OCI-LY7 (cell line): ENCODE measurements around the gene LDLRAD4. TPM values are rescaled to one million over a fixed set of nuclear protein-coding genes. Genes with fewer than 3 reads are reported as not detected.

ENCODE experiments used
- BruUV-seq: library from RNA; stranded (reverse); fragments of 400-500 nt; replicated peaks from 2 replicates; lab custom pipeline; 2021; lab: Mats Ljungman, UMichigan
- CTCF ChIA-PET: fragments of 300-600 bp; sonication (Branson Sonifier 250); formaldehyde crosslinking; loops from one replicate; lab custom pipeline; 2022; ENCODE audit warnings: antibody characterized with exemption; ENCODE audit not compliant: unreplicated experiment; lab: Charles Lee
- POLR2A ChIA-PET: fragments of 300-600 bp; sonication (Branson Sonifier 250); formaldehyde crosslinking; loops from one replicate; lab custom pipeline; 2022; ENCODE audit warnings: antibody characterized with exemption; lab: Charles Lee
- DNase-seq: peaks from one replicate; pipeline ENCODE4 v3.0.0-alpha.2; 2015; ENCODE audit warnings: low spot score
- H2AFZ ChIP-seq: fragments of 200-600 bp; sonication (generic), shearing (Covaris generic); 2 replicates; pipeline ENCODE4 v1.6.1; 2014; ENCODE audit warnings: mild to moderate bottlenecking, antibody characterized with exemption, low read length, moderate library complexity
- H3K27ac ChIP-seq: fragments of 200-600 bp; sonication (generic); 2 replicates; pipeline ENCODE4 v1.5.1; 2014; ENCODE audit warnings: mixed run types, low read depth, mild to moderate bottlenecking, moderate library complexity, low read length, inconsistent platforms; ENCODE audit not compliant: poor library complexity, severe bottlenecking
- H3K36me3 ChIP-seq: fragments of 200-600 bp; sonication (generic); 2 replicates; pipeline ENCODE4 v1.6.1; 2014; ENCODE audit warnings: mild to moderate bottlenecking, antibody characterized with exemption, low read length, moderate library complexity, mixed read lengths; ENCODE audit not compliant: insufficient read depth
- H3K4me1 ChIP-seq: fragments of 200-600 bp; sonication (generic); 2 replicates; pipeline ENCODE4 v1.5.1; 2014; ENCODE audit warnings: mild to moderate bottlenecking, low read length; ENCODE audit not compliant: insufficient read depth, poor library complexity, severe bottlenecking
- H3K4me2 ChIP-seq: fragments of 200-600 bp; sonication (generic); 2 replicates; pipeline ENCODE4 v1.6.1; 2014; ENCODE audit warnings: mild to moderate bottlenecking, low read length
- H3K4me3 ChIP-seq: fragments of 200-600 bp; sonication (generic); 2 replicates; pipeline ENCODE4 v1.5.1; 2014; ENCODE audit warnings: mild to moderate bottlenecking, low read depth, low read length; ENCODE audit not compliant: poor library complexity, severe bottlenecking
- H3K79me2 ChIP-seq: fragments of 200-600 bp; sonication (generic); 2 replicates; pipeline ENCODE4 v1.6.1; 2016; ENCODE audit warnings: low read depth, mild to moderate bottlenecking, low read length, moderate library complexity, mixed read lengths; ENCODE audit not compliant: insufficient read depth
- H3K9me2 ChIP-seq: fragments of 200-600 bp; sonication (generic); 2 replicates; pipeline ENCODE4 v1.6.1; 2016; ENCODE audit warnings: mild to moderate bottlenecking, low read length, mixed read lengths; ENCODE audit not compliant: insufficient read depth
- H3K9me3 ChIP-seq: fragments of 200-600 bp; sonication (generic); 2 replicates; pipeline ENCODE4 v1.6.1; 2014; ENCODE audit warnings: mild to moderate bottlenecking, mixed run types, low read length, mixed read lengths
- H4K20me1 ChIP-seq: fragments of 200-600 bp; sonication (generic); 2 replicates; pipeline ENCODE4 v1.6.1; 2014; ENCODE audit warnings: mild to moderate bottlenecking, antibody characterized with exemption, low read length, moderate library complexity, mixed read lengths; ENCODE audit not compliant: insufficient read depth
- CTCF ChIP-seq: fragments of 200-600 bp; sonication (generic); conservative IDR thresholded peaks from 2 replicates; pipeline ENCODE4 v1.5.1; 2014; ENCODE audit warnings: mild to moderate bottlenecking, antibody characterized with exemption, low read length, moderate library complexity, mixed read lengths
- EZH2phosphoT487 ChIP-seq: fragments of 200-600 bp; sonication (generic); IDR thresholded peaks from 2 replicates; pipeline ENCODE4 v1.6.1; 2018; ENCODE audit warnings: low read depth, borderline replicate concordance, mild to moderate bottlenecking, mixed run types, antibody characterized with exemption, low read length, moderate library complexity, mixed read lengths
- intact Hi-C: fragments of 100-400 bp; cut with micrococcal nuclease; formaldehyde crosslinking; loops from one replicate; pipeline ENCODE4 v1.10.0; 2022; ENCODE audit not compliant: unreplicated experiment
- total RNA-seq, 2 experiments: library from RNA; depleted of rRNA in 1 of 2; stranded (reverse); fragments of >200 nt in 1 of 2; shearing (Covaris generic) in 1 of 2; gene quantifications; 2 replicates each; pipeline ENCODE4 v1.2.3, GENCODE V29; 2014 to 2022

Gene LDLRAD4
- total RNA-seq, 2 experiments from 2014 or later: 26.2 to 43.8 TPM

- TF ChIP-seq CTCF: no peak
- TF ChIP-seq EZH2phosphoT487: no peak
- no peak overlapping the region for H2AFZ ChIP-seq
- H3K9me2 ChIP-seq: no peaks in the 10 kb centered on the region
- H4K20me1 ChIP-seq: no peaks in the 10 kb centered on the region
- H3K36me3 ChIP-seq: no peaks in the 10 kb centered on the region
- intact Hi-C loops: no loop called here
- H3K27ac ChIP-seq: no peak overlapping the region
- BruUV-seq: no TSS peak
- H3K4me3 ChIP-seq: no peak overlapping the region
- no peaks in the 10 kb centered on the region for H3K79me2 ChIP-seq
- peaks cover 15% of the 10 kb centered on the region for H3K4me1 ChIP-seq
- H3K4me2 ChIP-seq: no peak overlapping the region
- POLR2A ChIA-PET: interaction anchor here (0.7 to 2.7 kb wide), 5 partner anchors 8 to 34 kb away, joined by 3 to 10 read pairs (median 5); no protein-coding TSS in a partner anchor
- CTCF ChIA-PET: no interaction called here
- no peak for DNase-seq
- H3K9me3 ChIP-seq: peaks cover 19% of the 10 kb centered on the region
Observed at GRCh38 chr18:13548106-13548819, 329.7 kb downstream of the LDLRAD4 start.

GRCh38 chr18:13548966-13549879, 330.7 kb downstream of the LDLRAD4 start:
- Histone ChIP-seq H3K36me3 (no peaks in the 10 kb centered on the region), H3K4me3 (no peak overlapping the region), H3K4me2 (peak overlapping the region; percentile 53), H3K4me1 (peaks cover 15% of the 10 kb centered on the region), H2AFZ (no peak overlapping the region), H3K9me3 (peaks cover 19% of the 10 kb centered on the region), H4K20me1 (no peaks in the 10 kb centered on the region), H3K79me2 (no peaks in the 10 kb centered on the region), H3K9me2 (no peaks in the 10 kb centered on the region), H3K27ac (no peak overlapping the region)
- ChIA-PET POLR2A (interaction anchor here (0.7 to 2.7 kb wide), 8 partner anchors 10 to 66 kb away, joined by 3 to 10 read pairs (median 3); no protein-coding TSS in a partner anchor), CTCF (no interaction called here)
- peak; percentile 43 for DNase-seq
- intact Hi-C loops: no loop called here
- no TSS peak for BruUV-seq
- TF ChIP-seq CTCF (no peak), EZH2phosphoT487 (no peak)
